Measurements from ENCODE around the gene PSD4. TPM values are rescaled to one million over a fixed set of nuclear protein-coding genes. Genes with fewer than 3 reads are reported as not detected.

Gene PSD4
- total RNA-seq, 4 donors from 2014 or later: 53.8 to 102 (median 88.0) TPM

- TF ChIP-seq POLR2AphosphoS5 (IDR thresholded peaks at IDR 0.05): no peak
- TF ChIP-seq CTCF (IDR thresholded peaks at IDR 0.05): no peak
- no peak for TF ChIP-seq EP300 (IDR thresholded peaks at IDR 0.05)
- TF ChIP-seq POLR2A (IDR thresholded peaks at IDR 0.05): no peak
- Histone ChIP-seq H3K4me1 (peaks cover 44% of the 10 kb centered on the region), H3K36me3 (no peaks in the 10 kb centered on the region), H3K27me3 (no peaks in the 10 kb centered on the region), H3K27ac (no peak overlapping the region), H3K4me3 (no peak overlapping the region), H3K9me3 (no peaks in the 10 kb centered on the region)
- 77% methylated on average over 9 of the region's 9 CpGs for WGBS
- DNase-seq (ENCODE audit: low spot score in 2 of 2): no peak
Measured at GRCh38 chr2:113237604-113238160, 63.9 kb downstream of the PSD4 start.

- Histone ChIP-seq H3K4me3 (no peak overlapping the region), H3K4me1 (peaks cover 38% of the 10 kb centered on the region), H3K36me3 (no peaks in the 10 kb centered on the region), H3K27me3 (no peaks in the 10 kb centered on the region), H3K27ac (peak overlapping the region; percentile 86), H3K9me3 (no peaks in the 10 kb centered on the region)
- WGBS: 86% methylated on average over 9 of the region's 9 CpGs
- no peak for DNase-seq (ENCODE audit: low spot score in 2 of 2)
- TF ChIP-seq CTCF (IDR thresholded peaks at IDR 0.05) (no peak), EP300 (IDR thresholded peaks at IDR 0.05) (no peak), POLR2AphosphoS5 (IDR thresholded peaks at IDR 0.05) (no peak)
Measured at GRCh38 chr2:113238871-113239839, 65.4 kb downstream of the PSD4 start.

DNA sequence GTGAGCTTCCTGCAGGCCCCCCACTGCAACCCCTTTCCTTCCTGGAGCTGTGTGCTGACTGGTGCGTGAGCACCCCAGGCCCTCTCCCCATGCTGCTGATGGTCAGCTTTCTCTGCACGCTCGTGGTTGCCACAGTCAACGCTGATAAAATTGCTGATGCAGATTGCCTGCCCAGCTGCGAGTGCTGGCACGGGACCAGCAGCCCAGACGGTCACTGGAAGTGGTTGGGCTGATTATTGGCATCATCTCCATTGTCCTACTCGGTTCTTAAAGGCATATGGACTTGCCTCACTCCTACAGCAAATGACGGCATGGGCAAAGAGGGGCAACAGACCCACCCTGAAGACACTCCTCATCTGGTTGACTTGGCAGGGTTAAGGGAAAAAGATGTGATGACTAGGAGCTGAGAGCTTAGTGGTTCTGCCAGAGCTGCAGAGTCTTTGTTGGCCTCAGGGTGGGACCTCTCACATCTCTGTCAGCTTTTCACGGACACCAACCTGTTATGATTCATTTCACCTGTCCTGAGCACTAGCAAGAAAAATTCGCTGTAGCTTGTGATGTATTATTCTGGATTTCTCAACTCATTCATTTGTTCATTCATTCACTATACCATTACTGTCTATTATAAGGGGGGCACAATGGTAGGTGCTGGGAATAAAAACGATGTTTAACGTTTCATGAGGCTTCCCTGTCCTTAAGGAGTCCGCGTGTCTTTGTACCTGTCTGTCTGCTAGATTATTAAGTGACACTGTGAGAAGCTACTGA is 66.6 kb downstream of the PSD4 start:
- no peak for TF ChIP-seq CTCF (IDR thresholded peaks at IDR 0.05)
- peak in 2 of 3 donors; percentile 80 to 84 for TF ChIP-seq POLR2AphosphoS5 (IDR thresholded peaks at IDR 0.05)
- no peak for TF ChIP-seq EP300 (IDR thresholded peaks at IDR 0.05)
- Histone ChIP-seq H3K9me3 (no peaks in the 10 kb centered on the region), H3K36me3 (no peaks in the 10 kb centered on the region), H3K4me3 (no peak overlapping the region), H3K4me1 (peaks cover 36% of the 10 kb centered on the region), H3K27me3 (no peaks in the 10 kb centered on the region), H3K27ac (peak overlapping the region; percentile 86)
- peak; percentile 90 to 94 for DNase-seq (ENCODE audit: low spot score in 2 of 2)
- 18% methylated on average over 15 of the region's 15 CpGs for WGBS

DNA sequence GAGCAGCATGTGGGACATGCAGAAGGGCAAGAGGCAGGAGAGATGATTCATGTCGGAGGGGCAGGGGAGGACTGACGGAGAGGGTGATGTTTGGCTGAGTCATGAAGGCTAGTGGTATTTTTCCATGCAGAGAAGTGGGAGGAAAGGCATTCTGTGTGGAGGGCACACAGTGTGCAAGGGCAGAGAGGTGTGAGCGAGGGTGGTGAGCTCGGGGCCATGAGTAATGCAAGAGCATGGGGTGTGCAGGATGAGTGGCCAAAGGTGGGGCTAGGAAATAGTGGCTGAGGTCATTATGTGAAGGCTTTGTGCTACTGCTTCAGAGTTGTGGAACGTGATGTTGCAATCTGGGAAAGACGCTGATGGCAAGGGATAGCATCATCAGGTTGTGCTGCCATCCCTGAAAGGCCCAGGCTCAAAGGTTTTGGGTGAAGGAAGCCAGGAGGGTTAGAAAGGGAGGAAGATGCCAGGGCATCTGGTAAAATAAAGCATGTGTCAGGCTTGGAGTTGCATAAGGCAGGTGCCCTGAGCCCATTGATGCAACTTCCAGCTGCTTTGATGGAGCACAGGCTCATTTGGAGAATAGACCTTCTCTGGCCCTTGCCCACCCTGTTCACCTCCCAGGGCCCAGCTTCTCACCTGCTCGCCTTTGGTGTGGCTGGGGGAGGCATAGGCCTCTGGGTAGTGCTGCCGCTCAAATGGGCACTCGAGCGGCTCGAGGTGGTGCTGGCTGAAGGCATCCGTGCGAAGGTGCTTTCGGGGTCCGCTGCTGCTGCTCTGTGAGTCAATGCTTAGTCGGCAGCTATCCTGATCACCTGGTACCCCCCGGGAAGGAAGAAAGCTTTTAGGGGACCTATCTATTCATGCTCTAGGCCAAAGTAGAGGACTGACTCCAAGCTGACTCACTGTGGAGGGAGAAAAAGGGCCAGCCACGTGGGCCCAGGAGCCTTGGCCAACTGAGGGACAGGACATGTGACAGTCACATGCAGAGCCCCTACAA is 67.4 kb downstream of the PSD4 start:
- no peaks in the 10 kb centered on the region for H3K36me3 ChIP-seq
- peaks cover 43% of the 10 kb centered on the region for H3K4me1 ChIP-seq
- peak overlapping the region; percentile 86 for H3K27ac ChIP-seq
- WGBS: 54% methylated on average over 14 of the region's 18 CpGs
- H3K27me3 ChIP-seq: no peaks in the 10 kb centered on the region
- H3K9me3 ChIP-seq: no peaks in the 10 kb centered on the region
- no peak overlapping the region for H3K4me3 ChIP-seq
- peak; percentile 90 for TF ChIP-seq EP300 (IDR thresholded peaks at IDR 0.05)
- TF ChIP-seq POLR2A (IDR thresholded peaks at IDR 0.05): peak in 1 of 2 donors; percentile 13
- no peak for TF ChIP-seq CTCF (IDR thresholded peaks at IDR 0.05)
- TF ChIP-seq POLR2AphosphoS5 (IDR thresholded peaks at IDR 0.05): peak in 2 of 3 donors; percentile 89 to 90
- DNase-seq (ENCODE audit: low spot score in 2 of 2): peak; percentile 89 to 91
